PFSK-1 (cell line): ENCODE data around the gene LPCAT1. TPM values are rescaled to one million over a fixed set of nuclear protein-coding genes. Genes with fewer than 3 reads are reported as not detected.

Experiments used
- FOXP2 ChIP-seq: optimal IDR thresholded peaks from 2 replicates; pipeline ENCODE3; 2011; ENCODE audit warnings: borderline replicate concordance, control low read depth, inconsistent platforms; ENCODE audit not compliant: insufficient read depth; ENCODE audit errors: extremely low read length, extremely low read depth
- POLR2AphosphoS5 ChIP-seq: IDR thresholded peaks from 2 replicates; pipeline ENCODE4 v1.6.1; 2012; ENCODE audit warnings: low read depth, mild to moderate bottlenecking, control low read depth, low read length, moderate library complexity
- REST ChIP-seq, 2 experiments: IDR thresholded peaks; 2 replicates each; pipeline versions ENCODE4 v1.6.1 to v1.8.0; 2011 to 2012; ENCODE audit warnings: low read depth in 2 of 2, low read length in 2 of 2, control low read depth in 1 of 2, inconsistent platforms in 1 of 2, mild to moderate bottlenecking in 1 of 2, moderate library complexity in 1 of 2; ENCODE audit not compliant: insufficient read depth in 1 of 2
- SIN3A ChIP-seq: IDR thresholded peaks from 2 replicates; pipeline ENCODE4 v1.6.1; 2012; ENCODE audit warnings: mild to moderate bottlenecking, low read length, moderate library complexity, borderline replicate concordance; ENCODE audit not compliant: insufficient read depth
- TAF1 ChIP-seq: IDR thresholded peaks from 2 replicates; pipeline ENCODE4 v1.6.1; 2012; ENCODE audit warnings: low read length, control low read depth, borderline replicate concordance; ENCODE audit not compliant: insufficient read depth
- polyA plus RNA-seq: library from polyadenylated mRNA; unstranded; fragments of >200 nt; gene quantifications from one replicate; pipeline ENCODE4 v1.2.1, GENCODE V29; 2012; ENCODE audit warnings: low read depth, missing spikeins; ENCODE audit not compliant: insufficient read length

The LPCAT1 gene
- polyA plus RNA-seq, result 79.9 TPM

GRCh38 chr5:1523793-1524480 lies at the start of gene LPCAT1:
TSS of gene LPCAT1 (minus strand) at chr5:1523960. CDS start at chr5:1523844, 116 bp downstream.
- TF ChIP-seq TAF1 (peak; percentile 57; the same call in 1 of the 2 replicates), REST (IDR thresholded peaks at IDR 0.05; ENCODE audit: insufficient read depth in 1 of 2, low read depth in 2 of 2, low read length in 2 of 2) (no peak), FOXP2 (no peak), SIN3A (no peak), POLR2AphosphoS5 (no peak; the same call in 1 of the 2 replicates)

DNA sequence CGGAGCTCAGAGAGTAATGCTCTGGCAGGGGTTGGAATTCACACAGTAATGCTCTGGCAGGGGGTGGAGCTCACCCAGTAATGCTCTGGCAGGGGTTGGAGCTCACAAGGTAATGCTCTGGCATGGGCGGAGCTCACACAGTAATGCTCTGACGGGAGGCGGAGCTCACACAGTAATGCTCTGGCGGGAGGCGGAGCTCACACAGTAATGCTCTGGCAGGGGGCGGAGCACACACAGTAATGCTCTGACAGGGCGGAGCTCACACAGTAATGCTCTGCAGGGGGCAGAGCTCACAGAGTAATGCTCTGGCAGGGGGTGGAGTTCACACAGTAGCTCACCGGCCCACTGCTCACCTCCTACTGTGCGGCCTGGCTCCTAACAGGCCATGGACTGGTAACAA lies 47.2 kb upstream of the LPCAT1 start:
- TF ChIP-seq FOXP2, result no peak
- TF ChIP-seq POLR2AphosphoS5, result no peak
- no peak for TF ChIP-seq TAF1
- TF ChIP-seq REST (IDR thresholded peaks at IDR 0.05; ENCODE audit: insufficient read depth in 1 of 2, low read depth in 2 of 2, low read length in 2 of 2), result no peak
- no peak for TF ChIP-seq SIN3A

GRCh38 chr5:1568201-1568979 lies 44.6 kb upstream of the LPCAT1 start:
- TF ChIP-seq REST (IDR thresholded peaks at IDR 0.05; ENCODE audit: insufficient read depth in 1 of 2, low read depth in 2 of 2, low read length in 2 of 2), result no peak
- no peak for TF ChIP-seq TAF1
- no peak for TF ChIP-seq SIN3A
- no peak for TF ChIP-seq FOXP2
- no peak for TF ChIP-seq POLR2AphosphoS5

GRCh38 chr5:1565737-1566734 lies 42.3 kb upstream of the LPCAT1 start:
- no peak for TF ChIP-seq REST (IDR thresholded peaks at IDR 0.05; ENCODE audit: insufficient read depth in 1 of 2, low read depth in 2 of 2, low read length in 2 of 2)
- TF ChIP-seq SIN3A, result no peak
- TF ChIP-seq FOXP2, result no peak
